Measurements from ENCODE around the gene OR1Q1.
"Not testable (repeated sequence)": the region's sequence is repeated elsewhere in the genome, so short reads cannot be mapped to it uniquely, and the experiment has no call there.

The OR1Q1 gene, protein sequence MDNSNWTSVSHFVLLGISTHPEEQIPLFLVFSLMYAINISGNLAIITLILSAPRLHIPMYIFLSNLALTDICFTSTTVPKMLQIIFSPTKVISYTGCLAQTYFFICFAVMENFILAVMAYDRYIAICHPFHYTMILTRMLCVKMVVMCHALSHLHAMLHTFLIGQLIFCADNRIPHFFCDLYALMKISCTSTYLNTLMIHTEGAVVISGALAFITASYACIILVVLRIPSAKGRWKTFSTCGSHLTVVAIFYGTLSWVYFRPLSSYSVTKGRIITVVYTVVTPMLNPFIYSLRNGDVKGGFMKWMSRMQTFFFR

DNA sequence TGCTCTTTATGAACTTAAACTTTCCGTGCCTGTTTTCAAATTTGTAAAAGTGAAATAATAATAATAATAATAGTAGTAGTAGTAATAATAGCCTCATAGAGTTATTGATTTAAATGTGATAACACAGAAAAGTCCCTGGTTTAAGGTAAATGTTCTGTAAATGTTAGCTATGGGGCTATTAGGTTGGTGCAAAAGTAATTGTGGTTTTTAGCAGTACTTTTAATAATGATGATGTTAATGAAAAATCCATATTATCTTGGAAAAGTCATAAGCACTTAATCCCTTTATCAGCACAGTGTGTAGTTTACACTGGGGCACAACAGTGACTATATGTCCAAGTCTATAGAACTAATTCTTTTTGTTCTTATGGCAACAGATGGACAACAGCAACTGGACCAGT lies at the start of gene OR1Q1:
OR1Q1 (plus strand) TSS at position 377 of the 400 bp plus-strand sequence; CDS start at position 377, 0 bp downstream.
- DNase-seq (ENCODE audit: low read depth in 4 of 4, low spot score in 1 of 4), result no peak

DNA sequence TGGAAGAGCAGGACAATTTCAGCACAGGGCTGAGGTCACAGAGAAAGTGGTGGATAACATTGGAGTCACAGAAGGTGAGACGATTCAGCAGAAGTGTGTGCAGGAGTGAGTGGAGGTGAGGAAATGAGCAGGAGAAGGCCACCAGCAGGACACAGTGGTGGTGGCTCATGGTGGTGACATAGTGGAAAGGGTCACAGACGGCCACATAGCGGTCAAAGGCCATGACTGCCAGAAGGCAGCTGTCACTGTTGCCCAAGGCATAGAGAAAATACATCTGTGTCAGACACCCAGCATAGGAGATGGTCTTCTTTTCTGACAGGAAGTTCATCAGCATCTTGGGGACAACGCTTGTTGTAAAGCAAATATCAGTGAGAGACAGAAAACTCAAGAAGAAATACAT lies 46.6 kb upstream of the OR1Q1 start:
- DNase-seq (ENCODE audit: low read depth in 4 of 4, low spot score in 1 of 4), result no peak

DNA sequence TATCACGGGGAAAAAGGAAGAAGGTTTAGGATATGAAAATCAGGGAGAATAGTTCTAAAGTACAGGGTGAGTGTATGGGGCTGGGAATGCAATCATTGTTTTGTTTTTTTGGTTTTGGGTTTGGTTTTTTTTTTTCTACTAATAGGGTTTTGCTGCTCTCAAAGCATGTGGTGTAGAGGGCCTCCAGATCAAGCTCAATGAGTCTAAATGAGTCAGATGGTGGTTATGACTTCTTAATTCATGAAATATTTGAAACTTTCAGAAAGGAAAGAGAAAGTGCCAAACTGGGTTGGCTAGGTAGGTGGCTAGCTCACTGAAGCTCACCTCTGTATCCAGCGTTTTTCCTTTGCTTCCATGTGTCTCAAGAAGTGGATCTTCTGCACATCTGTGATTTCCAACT lies 42.1 kb upstream of the OR1Q1 start:
- no peak for DNase-seq (ENCODE audit: low read depth in 4 of 4, low spot score in 1 of 4)

DNA sequence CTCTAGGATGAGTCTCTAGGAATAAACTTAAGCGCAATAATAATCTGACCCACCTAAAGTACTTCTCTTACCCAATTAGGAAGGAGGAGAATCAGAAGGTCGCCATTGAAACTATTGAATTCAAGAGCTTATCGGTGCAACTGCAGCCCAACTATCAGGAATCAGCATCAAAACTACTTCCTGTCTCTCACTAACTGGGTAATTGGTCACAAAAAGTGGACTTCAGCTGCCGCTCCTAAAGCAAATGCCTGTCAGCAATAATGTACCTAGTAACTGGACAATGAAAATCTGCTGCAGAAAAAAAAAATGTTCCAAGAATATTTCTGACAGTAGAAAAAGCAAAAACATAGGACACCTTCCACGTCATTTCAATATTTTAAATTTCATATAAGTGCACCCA lies 34.7 kb upstream of the OR1Q1 start:
- DNase-seq (ENCODE audit: low read depth in 4 of 4, low spot score in 1 of 4), result no peak

DNA sequence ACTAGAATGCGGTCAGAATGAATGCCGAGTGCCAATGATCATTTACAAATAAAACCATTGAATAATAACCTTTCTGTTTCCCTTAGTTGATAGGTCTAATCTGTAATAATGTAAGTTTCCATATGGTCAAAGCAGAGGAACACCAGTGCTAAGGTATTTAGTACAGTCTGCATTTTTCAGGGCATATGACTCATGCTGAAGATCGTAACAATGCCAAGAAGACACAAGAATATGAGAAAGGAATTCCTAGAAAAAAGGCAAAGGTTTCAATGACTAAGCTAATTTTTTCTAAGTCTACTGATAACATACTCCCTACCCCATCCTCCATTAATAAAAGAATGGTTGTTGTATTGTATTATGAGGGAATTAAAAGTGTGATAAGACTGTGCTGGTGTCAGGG lies 34.2 kb upstream of the OR1Q1 start:
- no peak for DNase-seq (ENCODE audit: low read depth in 4 of 4, low spot score in 1 of 4)

DNA sequence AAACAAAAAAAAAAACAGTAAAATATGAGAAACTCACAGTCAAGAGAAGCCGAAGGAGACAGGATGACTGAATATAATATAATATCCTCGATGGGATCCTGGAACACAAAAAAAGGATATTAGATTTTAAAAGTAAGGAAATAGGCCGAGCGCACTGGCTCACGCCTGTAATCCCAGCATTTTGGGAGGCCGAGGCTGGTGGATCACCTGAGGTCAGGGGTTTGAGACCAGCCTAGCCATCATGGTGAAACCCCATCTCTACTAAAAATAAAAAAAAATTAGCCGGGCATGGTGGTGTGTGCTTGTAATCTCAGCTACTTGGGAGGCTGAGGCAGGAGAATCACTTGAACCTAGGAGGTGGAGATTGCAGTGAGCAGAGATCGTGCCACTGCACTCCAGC lies 31.3 kb upstream of the OR1Q1 start, which contains the start of gene OR1L8:
OR1L8 (minus strand) TSS at position 101 of the 400 bp plus-strand sequence. CDS start 14,907 bp downstream, outside the sequence.
- not testable (repeated sequence) for DNase-seq (ENCODE audit: low read depth in 4 of 4, low spot score in 1 of 4)

DNA sequence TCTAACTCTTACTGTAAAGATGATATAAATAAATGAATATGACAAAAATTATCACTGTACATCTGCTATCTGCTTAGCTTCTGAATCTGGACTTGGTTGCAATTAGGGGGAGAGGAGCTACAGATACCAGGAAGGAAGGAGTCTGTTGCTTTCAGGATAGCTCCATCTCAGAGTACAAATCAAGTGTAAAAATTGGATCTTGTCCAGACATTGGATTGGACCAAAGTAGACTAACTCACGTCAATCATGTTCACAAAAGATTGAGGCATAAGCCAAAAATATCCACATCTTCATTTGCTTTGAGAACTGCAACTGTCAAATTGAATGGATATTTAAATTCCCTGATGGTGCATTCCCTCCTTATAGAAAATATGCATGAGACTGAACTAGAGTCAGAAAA lies 8.8 kb upstream of the OR1Q1 start:
- no peak for DNase-seq (ENCODE audit: low read depth in 4 of 4, low spot score in 1 of 4)

DNA sequence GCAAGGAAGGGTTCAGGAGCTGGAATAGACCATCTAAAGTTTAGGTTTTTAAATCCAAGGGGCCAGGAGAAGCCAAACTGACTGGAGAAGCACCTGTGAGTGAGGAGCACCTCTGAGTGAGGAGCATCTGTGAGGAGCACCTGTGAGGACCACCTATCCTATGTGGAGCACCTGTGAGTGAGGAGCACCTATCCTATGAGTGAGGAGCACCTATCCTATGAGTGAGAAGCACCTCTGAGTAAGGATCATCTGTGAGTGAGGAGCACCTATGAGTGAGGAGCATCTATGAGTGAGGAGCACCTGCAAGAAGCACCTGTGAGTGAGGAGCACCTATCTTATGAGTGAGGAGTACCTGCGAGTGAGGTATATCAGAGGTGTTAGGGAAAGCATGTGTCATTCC lies 8.0 kb upstream of the OR1Q1 start:
- DNase-seq (ENCODE audit: low read depth in 4 of 4, low spot score in 1 of 4), result no peak

DNA sequence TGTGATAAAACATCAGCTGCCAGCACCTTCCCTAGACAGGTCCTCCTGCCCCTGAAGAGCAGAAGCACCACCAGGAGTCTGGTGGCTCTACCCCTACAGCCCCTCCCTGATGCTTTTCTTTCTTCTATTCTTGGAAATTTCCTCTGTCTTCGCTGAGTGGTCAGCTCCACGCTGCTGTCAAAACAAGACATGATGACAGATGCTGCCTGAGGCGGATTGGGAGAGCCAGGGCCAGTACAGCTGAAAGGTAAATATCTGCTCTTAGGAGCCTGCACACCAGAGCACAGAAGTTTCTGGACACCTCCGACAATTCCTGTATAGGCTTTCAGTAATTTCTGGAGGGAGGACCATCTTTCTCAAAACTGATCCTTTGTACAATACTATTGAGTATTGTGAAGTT lies 4.7 kb upstream of the OR1Q1 start:
- no peak for DNase-seq (ENCODE audit: low read depth in 4 of 4, low spot score in 1 of 4)

DNA sequence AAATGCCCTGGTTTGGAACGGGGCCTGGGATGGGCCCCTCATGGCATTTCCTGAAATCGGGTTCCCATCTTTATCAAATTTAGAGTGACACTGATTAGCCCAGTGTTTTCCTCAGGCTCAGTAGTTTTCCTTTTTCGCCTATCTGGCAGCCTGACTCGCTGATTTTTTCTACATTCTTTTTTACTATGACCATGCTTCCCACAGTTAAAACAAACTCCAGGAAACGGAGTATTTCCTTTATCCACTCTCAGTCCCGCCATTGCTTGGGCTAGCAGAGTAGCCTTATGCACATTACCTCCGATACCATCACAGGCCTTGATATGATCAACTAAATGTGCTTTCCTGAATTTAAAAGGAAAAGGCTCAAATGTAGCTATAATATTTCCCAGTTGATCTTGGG lies 5.5 kb downstream of the OR1Q1 start:
- DNase-seq (ENCODE audit: low read depth in 4 of 4, low spot score in 1 of 4), result no peak

DNA sequence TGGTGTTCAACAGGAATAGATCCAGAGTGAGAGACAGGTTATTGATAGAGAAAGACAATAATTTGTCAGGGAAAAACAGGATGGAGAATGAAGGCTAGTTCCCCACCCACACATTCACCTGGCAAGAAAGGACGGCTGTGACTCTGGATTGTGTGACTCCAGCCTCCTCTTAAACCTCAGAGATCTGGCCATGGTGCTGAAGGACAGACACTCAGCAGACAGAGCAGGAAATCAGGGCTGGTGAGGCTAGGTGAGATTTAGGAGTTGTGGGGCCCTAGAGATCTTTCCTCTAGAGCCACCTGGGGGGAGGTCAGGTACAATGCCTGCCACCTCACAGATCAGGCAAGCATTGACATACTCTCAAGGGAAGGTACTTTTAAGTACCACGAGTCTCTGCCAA lies 27.7 kb downstream of the OR1Q1 start:
- no peak for DNase-seq (ENCODE audit: low read depth in 4 of 4, low spot score in 1 of 4)

DNA sequence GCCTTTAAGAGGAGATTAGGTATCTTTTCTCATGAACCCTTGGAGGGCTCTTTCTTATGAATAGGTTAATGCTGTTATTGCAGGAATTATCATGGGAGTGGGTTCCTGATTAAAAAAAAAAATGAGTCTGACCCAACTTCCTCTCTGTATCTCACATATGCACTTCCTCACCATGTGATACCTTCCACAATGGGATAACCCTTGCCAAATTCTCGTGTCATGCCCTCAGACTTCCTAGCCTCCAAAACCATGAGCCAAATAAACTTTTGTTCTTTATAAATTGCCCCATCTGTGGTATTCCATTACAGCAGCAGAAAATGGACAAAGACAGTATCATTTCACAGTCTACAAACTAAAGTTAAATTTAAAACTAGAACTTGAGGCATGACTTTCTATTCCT lies 41.8 kb downstream of the OR1Q1 start:
- DNase-seq (ENCODE audit: low read depth in 4 of 4, low spot score in 1 of 4), result no peak

DNA sequence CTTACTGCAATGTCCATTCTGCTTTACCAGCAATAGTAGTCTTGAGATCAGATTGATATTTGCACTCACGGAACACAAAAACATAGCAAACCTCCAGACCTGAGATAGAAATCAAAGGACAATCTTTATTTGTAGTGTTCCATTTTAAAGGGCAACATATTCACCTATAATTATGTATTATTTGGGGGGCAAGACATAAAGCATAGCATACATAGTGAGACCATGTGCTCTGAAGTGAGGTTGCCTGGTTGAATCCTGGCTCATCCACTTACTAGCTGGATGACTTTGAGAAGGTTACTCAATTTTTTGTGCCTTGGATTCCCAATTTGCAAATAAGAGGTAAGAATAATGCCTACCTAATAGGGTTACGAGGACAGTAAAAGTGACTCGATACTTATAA lies 43.0 kb downstream of the OR1Q1 start, which contains the start of gene OR1B1:
OR1B1 (minus strand) TSS at position 101 of the 400 bp plus-strand sequence.
- DNase-seq (ENCODE audit: low read depth in 4 of 4, low spot score in 1 of 4), result no peak

DNA sequence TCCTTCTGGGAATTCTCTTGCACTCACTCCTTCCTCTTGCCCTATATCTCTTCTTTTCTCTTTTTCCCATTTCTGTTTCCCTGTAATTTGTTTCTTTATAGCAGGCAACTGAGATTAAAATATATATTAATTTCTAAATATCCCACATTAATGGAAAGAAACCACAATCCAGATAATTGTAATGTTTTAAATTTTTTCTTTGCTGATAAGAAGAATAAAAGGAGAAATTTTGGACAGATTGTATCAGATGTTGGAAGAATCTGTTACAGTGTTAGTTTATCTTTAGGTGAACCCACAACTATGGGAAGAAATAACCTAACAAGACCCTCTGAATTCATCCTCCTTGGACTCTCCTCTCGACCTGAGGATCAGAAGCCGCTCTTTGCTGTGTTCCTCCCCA lies 46.9 kb downstream of the OR1Q1 start, which contains the start of gene OR1L1:
OR1L1 (plus strand) TSS at position 301 of the 400 bp plus-strand sequence; CDS start at position 301, 0 bp downstream.
- no peak for DNase-seq (ENCODE audit: low read depth in 4 of 4, low spot score in 1 of 4)
